OCI-LY1 (cell line): Measurements from ENCODE around the gene POLR3E.
A peak's percentile ranks its signal among the peaks of the same experiment; 100 is the strongest.
"Not testable (repeated sequence)": the region's sequence is repeated elsewhere in the genome, so short reads cannot be mapped to it uniquely, and the experiment has no call there.

ENCODE experiments used
- H2AFZ ChIP-seq: fragments of 200-600 bp; sonication (generic), shearing (Covaris generic); 2 replicates; pipeline ENCODE4 v1.6.0; 2014; ENCODE audit warnings: antibody characterized with exemption, mild to moderate bottlenecking, low read length
- H3F3A ChIP-seq: fragments of 200-600 bp; sonication (generic), shearing (Covaris generic); 2 replicates; pipeline ENCODE4 v1.6.0; 2014; ENCODE audit warnings: mild to moderate bottlenecking, antibody characterized with exemption, low read length, moderate library complexity; ENCODE audit not compliant: insufficient read depth
- H3K27ac ChIP-seq: fragments of 200-600 bp; sonication (generic); 2 replicates; pipeline ENCODE4 v1.5.1; 2014; ENCODE audit warnings: low read length, mixed run types, mild to moderate bottlenecking, low read depth; ENCODE audit not compliant: poor library complexity, severe bottlenecking
- H3K27me3 ChIP-seq: fragments of 200-600 bp; sonication (generic); 2 replicates; pipeline ENCODE4 v1.6.0; 2014; ENCODE audit warnings: antibody characterized with exemption, mild to moderate bottlenecking, low read length, moderate library complexity; ENCODE audit not compliant: insufficient read depth
- H3K36me3 ChIP-seq: fragments of 200-600 bp; sonication (generic); 2 replicates; pipeline ENCODE4 v1.6.1; 2014; ENCODE audit warnings: mild to moderate bottlenecking, antibody characterized with exemption, low read length, moderate library complexity, mixed read lengths; ENCODE audit not compliant: insufficient read depth
- H3K4me1 ChIP-seq: fragments of 200-600 bp; sonication (generic); 2 replicates; pipeline ENCODE4 v1.5.1; 2014; ENCODE audit warnings: mild to moderate bottlenecking, low read length, moderate library complexity; ENCODE audit not compliant: insufficient read depth, severe bottlenecking
- H3K4me2 ChIP-seq: fragments of 200-600 bp; sonication (generic), shearing (Covaris generic); 2 replicates; pipeline ENCODE4 v1.6.1; 2014; ENCODE audit warnings: low read length
- H3K4me3 ChIP-seq: fragments of 200-600 bp; sonication (generic); 2 replicates; pipeline ENCODE4 v1.5.1; 2014; ENCODE audit warnings: low read length, low read depth, mild to moderate bottlenecking, mixed read lengths; ENCODE audit not compliant: poor library complexity, severe bottlenecking
- H3K79me2 ChIP-seq: fragments of 200-600 bp; shearing (Covaris generic); 2 replicates; pipeline ENCODE4 v1.6.1; 2016; ENCODE audit warnings: mixed run types, low read length, mixed read lengths; ENCODE audit not compliant: insufficient read depth
- H3K9ac ChIP-seq: fragments of 200-600 bp; sonication (generic), shearing (Covaris generic); 2 replicates; pipeline ENCODE4 v1.6.1; 2014; ENCODE audit warnings: mild to moderate bottlenecking, low read length, mixed read lengths
- H3K9me2 ChIP-seq: fragments of 200-600 bp; sonication (generic), shearing (Covaris generic); 2 replicates; pipeline ENCODE4 v1.6.1; 2014; ENCODE audit warnings: low read depth, mild to moderate bottlenecking, low read length, mixed read lengths
- H3K9me3 ChIP-seq: fragments of 200-600 bp; shearing (Covaris generic); 2 replicates; pipeline ENCODE4 v1.6.1; 2014; ENCODE audit warnings: low read length, mixed read lengths
- H4K20me1 ChIP-seq: fragments of 200-600 bp; sonication (generic), shearing (Covaris generic); 2 replicates; pipeline ENCODE4 v1.6.0; 2016; ENCODE audit warnings: mild to moderate bottlenecking, low read length; ENCODE audit not compliant: insufficient read depth
- CTCF ChIP-seq: fragments of 200-600 bp; sonication (generic), shearing (Covaris generic); IDR thresholded peaks from 2 replicates; pipeline ENCODE4 v1.5.1; 2017; ENCODE audit warnings: mild to moderate bottlenecking, antibody characterized with exemption, low read length, moderate library complexity, mixed read lengths
- EZH2 ChIP-seq: fragments of 200-600 bp; sonication (generic), shearing (Covaris generic); IDR thresholded peaks from 2 replicates; pipeline ENCODE4 v1.8.0; 2017; ENCODE audit warnings: borderline replicate concordance, mixed run types, mild to moderate bottlenecking, antibody characterized with exemption, low read length, moderate library complexity, mixed read lengths

The POLR3E gene

DNA sequence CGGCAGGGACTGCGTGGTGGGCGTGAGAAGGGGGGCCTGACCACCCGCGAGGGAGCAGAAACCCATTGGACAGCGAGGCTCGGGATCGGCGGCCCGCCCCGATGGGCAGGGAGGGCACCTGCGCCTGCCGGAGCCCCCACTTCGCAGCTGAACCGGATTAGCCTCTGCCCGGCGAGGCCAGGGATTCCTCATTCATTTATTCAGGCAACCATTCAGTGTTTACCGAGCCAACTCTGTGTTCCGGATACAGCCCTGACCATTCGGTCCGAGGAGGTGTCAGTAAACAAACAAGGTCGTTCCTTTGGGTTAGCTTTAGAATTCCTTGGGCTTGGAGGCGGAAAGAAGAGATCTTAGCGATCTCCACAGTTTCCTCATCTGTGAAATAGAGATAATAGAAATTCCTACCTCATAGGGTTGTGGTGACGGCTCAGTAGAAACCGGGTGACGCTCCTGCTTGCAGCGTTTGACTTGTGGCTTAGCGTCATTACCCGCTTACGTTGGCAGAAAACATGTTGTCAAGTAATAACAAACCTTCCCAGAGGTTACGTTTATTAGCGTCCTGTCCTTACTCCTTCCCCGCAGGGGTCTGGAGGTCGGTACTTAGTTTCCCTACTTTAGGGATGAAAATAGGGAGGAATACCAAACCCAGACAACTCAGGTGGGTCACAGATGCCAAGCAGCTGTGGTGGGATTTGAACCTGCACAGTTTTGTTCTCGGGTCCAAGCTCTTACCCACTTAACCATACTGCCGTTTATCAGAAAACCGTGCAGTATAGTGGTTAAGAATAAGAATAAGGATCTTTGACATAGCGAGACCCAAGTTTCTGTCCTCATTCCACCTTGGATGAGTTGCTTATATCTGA lies 893 bp downstream of the POLR3E start:
- H4K20me1 ChIP-seq, result no peaks in the 10 kb centered on the region
- H3F3A ChIP-seq, result no peaks in the 10 kb centered on the region
- TF ChIP-seq CTCF, result no peak
- no peak for TF ChIP-seq EZH2
- peaks cover 31% of the 10 kb centered on the region for H3K79me2 ChIP-seq
- no peaks in the 10 kb centered on the region for H3K27me3 ChIP-seq
- peaks cover 26% of the 10 kb centered on the region for H3K4me1 ChIP-seq
- H3K4me3 ChIP-seq, result peak overlapping the region; percentile 89
- no peaks in the 10 kb centered on the region for H3K9me3 ChIP-seq
- peak overlapping the region; percentile 74 for H3K27ac ChIP-seq
- peak overlapping the region; percentile 68 for H3K4me2 ChIP-seq
- H3K9me2 ChIP-seq, result no peaks in the 10 kb centered on the region
- no peak overlapping the region for H2AFZ ChIP-seq
- H3K9ac ChIP-seq, result peak overlapping the region; percentile 92
- H3K36me3 ChIP-seq, result peaks cover 14% of the 10 kb centered on the region

DNA sequence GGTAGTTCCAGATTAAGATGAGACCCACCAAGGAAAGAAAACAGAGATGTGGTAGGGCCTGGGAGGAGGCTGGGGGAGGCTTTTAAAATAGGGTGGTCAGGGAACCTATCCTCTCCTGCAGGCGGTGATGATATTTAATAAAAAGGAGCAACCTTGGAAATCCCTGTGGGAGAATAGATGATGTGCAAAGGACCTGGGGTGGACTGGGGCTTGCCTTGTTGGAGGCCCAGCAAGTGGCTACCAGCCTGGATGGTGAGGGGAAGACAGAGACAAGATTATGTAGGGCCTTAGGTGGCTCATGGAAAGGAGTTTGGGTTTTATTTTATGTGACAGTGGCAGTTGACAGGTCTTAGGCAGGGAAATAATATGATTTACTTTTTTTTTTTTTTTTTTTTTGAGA lies 1.8 kb downstream of the POLR3E start:
- Histone ChIP-seq H3K9me3 (no peaks in the 10 kb centered on the region), H3K4me3 (peak overlapping the region; percentile 89), H3K79me2 (peaks cover 31% of the 10 kb centered on the region), H3K9ac (no peak overlapping the region), H3K9me2 (no peaks in the 10 kb centered on the region), H3K27ac (peak overlapping the region; percentile 74), H4K20me1 (no peaks in the 10 kb centered on the region), H3K27me3 (no peaks in the 10 kb centered on the region), H3K4me2 (peak overlapping the region; percentile 68), H3K36me3 (peaks cover 18% of the 10 kb centered on the region), H2AFZ (no peak overlapping the region), H3K4me1 (peaks cover 26% of the 10 kb centered on the region), H3F3A (no peaks in the 10 kb centered on the region)
- TF ChIP-seq CTCF (no peak), EZH2 (no peak)

GRCh38 chr16:22300427-22301071 lies 3.3 kb downstream of the POLR3E start:
- Histone ChIP-seq H3K9me3 (no peaks in the 10 kb centered on the region), H3K9me2 (no peaks in the 10 kb centered on the region), H3K27ac (no peak overlapping the region), H3K4me2 (peak overlapping the region; percentile 7; the same call in 1 of the 2 replicates), H3K9ac (no peak overlapping the region; the same call in 1 of the 2 replicates), H3K36me3 (peaks cover 33% of the 10 kb centered on the region), H2AFZ (no peak overlapping the region), H3K79me2 (peaks cover 31% of the 10 kb centered on the region), H3K4me3 (no peak overlapping the region), H3F3A (no peaks in the 10 kb centered on the region), H3K27me3 (no peaks in the 10 kb centered on the region), H3K4me1 (peaks cover 26% of the 10 kb centered on the region), H4K20me1 (no peaks in the 10 kb centered on the region)
- TF ChIP-seq CTCF (peak; percentile 73), EZH2 (no peak)

- H3K4me3 ChIP-seq, H3K9me2 ChIP-seq, H3K9me3 ChIP-seq, H3K27me3 ChIP-seq, H3K27ac ChIP-seq, H3F3A ChIP-seq, H4K20me1 ChIP-seq, H2AFZ ChIP-seq, H3K4me2 ChIP-seq, H3K9ac ChIP-seq: not testable (repeated sequence)
- Histone ChIP-seq H3K4me1 (peaks cover 20% of the 10 kb centered on the region), H3K36me3 (peaks cover 42% of the 10 kb centered on the region), H3K79me2 (peaks cover 31% of the 10 kb centered on the region)
These were observed 4.2 kb downstream of the POLR3E start for GRCh38 chr16:22301423-22301822.
